Uterus (tissue), 2 donors: ENCODE measurements around the gene HSD17B2.

Experiments
- POLR2A ChIP-seq, 2 donors: fragments of 450-650 bp; IDR thresholded peaks; one replicate each; pipeline ENCODE4 v1.6.1; 2016; ENCODE audit warnings: antibody characterized with exemption in 2 of 2, mild to moderate bottlenecking in 1 of 2, moderate library complexity in 1 of 2
- TF ChIP-seq, protein P1 (sequence below), 4 experiments: fragments of 200-600 bp in 2 of 4; fragments of 450-650 bp in 2 of 4; sonication (generic) in 2 of 4; IDR thresholded peaks; one replicate each; pipeline ENCODE4 v1.5.1; 2016 to 2019; ENCODE audit warnings: antibody characterized with exemption in 4 of 4, mild to moderate bottlenecking in 2 of 4, moderate library complexity in 1 of 4

DNA sequence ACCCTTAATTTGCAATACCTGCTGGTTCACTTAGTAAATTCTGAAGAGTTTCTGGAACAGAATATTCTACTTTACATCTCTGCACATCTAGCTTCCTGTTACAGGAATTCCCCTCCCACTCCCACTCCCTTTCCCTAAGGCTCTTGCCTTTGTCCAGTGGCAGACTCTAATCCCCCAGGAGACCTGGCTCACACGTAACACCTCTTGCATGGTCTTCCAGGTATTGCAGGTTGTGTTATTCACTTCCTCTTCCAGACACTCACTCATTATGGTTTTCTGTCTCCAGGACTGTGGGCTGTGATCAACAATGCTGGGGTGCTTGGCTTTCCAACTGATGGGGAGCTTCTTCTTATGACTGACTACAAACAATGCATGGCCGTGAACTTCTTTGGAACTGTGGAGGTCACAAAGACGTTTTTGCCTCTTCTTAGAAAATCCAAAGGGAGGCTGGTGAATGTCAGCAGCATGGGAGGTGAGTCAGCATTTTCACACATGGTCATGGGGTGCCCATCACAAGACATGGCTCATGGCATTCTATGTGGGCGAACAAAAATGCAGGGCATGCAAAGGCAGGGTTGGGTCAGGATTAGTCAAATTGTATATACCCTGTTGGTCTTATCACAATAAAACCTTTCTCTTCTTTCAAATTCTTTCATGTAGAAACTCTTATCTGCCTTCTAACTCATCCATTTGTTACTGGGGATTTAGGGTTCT, 35.8 kb downstream of the HSD17B2 start:
- TF ChIP-seq, protein P1, sequence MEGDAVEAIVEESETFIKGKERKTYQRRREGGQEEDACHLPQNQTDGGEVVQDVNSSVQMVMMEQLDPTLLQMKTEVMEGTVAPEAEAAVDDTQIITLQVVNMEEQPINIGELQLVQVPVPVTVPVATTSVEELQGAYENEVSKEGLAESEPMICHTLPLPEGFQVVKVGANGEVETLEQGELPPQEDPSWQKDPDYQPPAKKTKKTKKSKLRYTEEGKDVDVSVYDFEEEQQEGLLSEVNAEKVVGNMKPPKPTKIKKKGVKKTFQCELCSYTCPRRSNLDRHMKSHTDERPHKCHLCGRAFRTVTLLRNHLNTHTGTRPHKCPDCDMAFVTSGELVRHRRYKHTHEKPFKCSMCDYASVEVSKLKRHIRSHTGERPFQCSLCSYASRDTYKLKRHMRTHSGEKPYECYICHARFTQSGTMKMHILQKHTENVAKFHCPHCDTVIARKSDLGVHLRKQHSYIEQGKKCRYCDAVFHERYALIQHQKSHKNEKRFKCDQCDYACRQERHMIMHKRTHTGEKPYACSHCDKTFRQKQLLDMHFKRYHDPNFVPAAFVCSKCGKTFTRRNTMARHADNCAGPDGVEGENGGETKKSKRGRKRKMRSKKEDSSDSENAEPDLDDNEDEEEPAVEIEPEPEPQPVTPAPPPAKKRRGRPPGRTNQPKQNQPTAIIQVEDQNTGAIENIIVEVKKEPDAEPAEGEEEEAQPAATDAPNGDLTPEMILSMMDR (IDR thresholded peaks at IDR 0.05), result no peak
- no peak for TF ChIP-seq POLR2A (IDR thresholded peaks at IDR 0.05)
